Suppressor macrophage treated with lipopolysaccharide for 4 hours (primary cell): ENCODE results near the gene OR1F1.
A peak's percentile ranks its signal among the peaks of the same experiment; 100 is the strongest.
"Not testable (repeated sequence)": the region's sequence is repeated elsewhere in the genome, so short reads cannot be mapped to it uniquely, and the experiment has no call there.

Source experiments
- DNase-seq: peaks from one replicate; pipeline ENCODE4 v3.0.0-alpha.2; 2020

Gene OR1F1

GRCh38 chr16:3152027-3152276 lies 36.1 kb upstream of the OR1F1 start:
- DNase-seq, result no peak

GRCh38 chr16:3152277-3152990 lies 35.6 kb upstream of the OR1F1 start:
- peak; percentile 90 for DNase-seq

GRCh38 chr16:3152991-3153368 lies 35.0 kb upstream of the OR1F1 start:
- no peak for DNase-seq

GRCh38 chr16:3155181-3155580 lies 32.8 kb upstream of the OR1F1 start:
- no peak for DNase-seq

- no peak for DNase-seq
These were observed 32.0 kb upstream of the OR1F1 start for GRCh38 chr16:3155972-3156371.

GRCh38 chr16:3157229-3158025 lies 30.6 kb upstream of the OR1F1 start:
- DNase-seq, result peak; percentile 79

- no peak for DNase-seq
These were observed 29.9 kb upstream of the OR1F1 start for GRCh38 chr16:3158026-3158509.

- peak; percentile 82 for DNase-seq
These were observed 29.3 kb upstream of the OR1F1 start for GRCh38 chr16:3158510-3159314.

- no peak for DNase-seq
These were observed 26.6 kb upstream of the OR1F1 start for GRCh38 chr16:3161235-3162018.

- no peak for DNase-seq
These were observed 23.6 kb upstream of the OR1F1 start for GRCh38 chr16:3164121-3164991.

- DNase-seq, result no peak
These were observed 22.7 kb upstream of the OR1F1 start for GRCh38 chr16:3165111-3165822.

GRCh38 chr16:3166505-3166886 lies 21.5 kb upstream of the OR1F1 start:
- DNase-seq, result no peak

GRCh38 chr16:3168729-3169128 lies 19.3 kb upstream of the OR1F1 start:
- DNase-seq, result not testable (repeated sequence)

- DNase-seq, result no peak
These were observed 17.4 kb upstream of the OR1F1 start for GRCh38 chr16:3170440-3171180.

GRCh38 chr16:3171181-3171854 lies 16.7 kb upstream of the OR1F1 start:
- DNase-seq, result peak; percentile 55

- no peak for DNase-seq
These were observed 16.0 kb upstream of the OR1F1 start for GRCh38 chr16:3171855-3172593.

- no peak for DNase-seq
These were observed 13.9 kb upstream of the OR1F1 start for GRCh38 chr16:3173892-3174617.

- no peak for DNase-seq
These were observed 13.3 kb upstream of the OR1F1 start for GRCh38 chr16:3174618-3175148.
